Peyer's patch (tissue), 4 donors: Measurements from ENCODE around the gene RASL12. TPM values are rescaled to one million over a fixed set of nuclear protein-coding genes. Genes with fewer than 3 reads are reported as not detected.

ENCODE experiments used
- DNase-seq, 3 donors: peaks; one replicate each; pipeline ENCODE4 v3.0.0-alpha.2; 2017 to 2019
- H3K27ac ChIP-seq, 4 donors: fragments of 200-600 bp; sonication (generic); one replicate each; pipeline ENCODE4 v1.5.1; 2016 to 2019
- H3K27me3 ChIP-seq, 2 donors: fragments of 200-600 bp; sonication (generic); one replicate each; pipeline ENCODE4 v1.5.1; 2019
- H3K36me3 ChIP-seq, 3 donors: fragments of 200-600 bp; sonication (generic); one replicate each; pipeline ENCODE4 v1.5.1; 2016 to 2019
- H3K4me1 ChIP-seq, 4 donors: fragments of 200-600 bp; sonication (generic); one replicate each; pipeline ENCODE4 v1.5.1; 2016 to 2019
- H3K4me3 ChIP-seq, 4 donors: fragments of 200-600 bp; sonication (generic); 1 replicate in 3 of 4; 2 replicates in 1 of 4; pipeline ENCODE4 v1.5.1; 2016 to 2019; ENCODE audit warnings: mild to moderate bottlenecking in 1 of 4
- H3K9me3 ChIP-seq, 4 donors: fragments of 200-600 bp; sonication (generic); one replicate each; pipeline ENCODE4 v1.5.1; 2016 to 2019; ENCODE audit warnings: mild to moderate bottlenecking in 1 of 4
- CTCF ChIP-seq, 6 experiments: fragments of 450-650 bp in 4 of 6; fragments of 200-600 bp in 2 of 6; sonication (generic) in 1 of 6; IDR thresholded peaks; one replicate each; pipeline ENCODE4 v1.5.1; 2017 to 2019; ENCODE audit warnings: antibody characterized with exemption in 6 of 6, mild to moderate bottlenecking in 3 of 6, moderate library complexity in 1 of 6
- POLR2A ChIP-seq, 2 donors: fragments of 450-650 bp; IDR thresholded peaks; one replicate each; pipeline ENCODE4 v1.5.1; 2017; ENCODE audit warnings: antibody characterized with exemption in 2 of 2, mild to moderate bottlenecking in 2 of 2, moderate library complexity in 2 of 2
- total RNA-seq, 4 donors: library from RNA; depleted of rRNA; stranded (reverse); fragments of >200 nt; gene quantifications; one replicate each; pipeline ENCODE4 v1.1.0, GENCODE V29; 2016

The RASL12 gene
- total RNA-seq, 4 donors from 2014 or later, result 5.1 to 23.1 (median 8.5) TPM

- Histone ChIP-seq H3K27ac (peak overlapping the region in 3 of 4 donors; percentile 34 to 81 (median 58)), H3K36me3 (peaks cover 0 to 17% (median 0%) of the 10 kb centered on the region in 3 donors), H3K4me1 (peaks cover 4 to 33% (median 6%) of the 10 kb centered on the region in 4 donors)
These were observed 12.5 kb downstream of the RASL12 start for GRCh38 chr15:65055201-65055870.

GRCh38 chr15:65054333-65055200 lies 13.2 kb downstream of the RASL12 start:
- Histone ChIP-seq H3K36me3 (peaks cover 0 to 17% (median 0%) of the 10 kb centered on the region in 3 donors), H3K27ac (peak overlapping the region in 3 of 4 donors; percentile 34 to 81 (median 50))
- DNase-seq, result peak; percentile 51 to 86 (median 84)

More at GRCh38 chr15:65055201-65055870, 12.5 kb downstream of the RASL12 start:
- H3K9me3 ChIP-seq, result no peaks in the 10 kb centered on the region
- TF ChIP-seq CTCF (IDR thresholded peaks at IDR 0.05), result peak in 1 of 6 experiments; percentile 8
- TF ChIP-seq POLR2A (IDR thresholded peaks at IDR 0.05), result no peak
- H3K27me3 ChIP-seq, result no peaks in the 10 kb centered on the region
- H3K4me3 ChIP-seq, result no peak overlapping the region
- peak in 2 of 3 donors; percentile 82 to 89 for DNase-seq

GRCh38 chr15:65052956-65053355 lies 14.8 kb downstream of the RASL12 start:
- H3K36me3 ChIP-seq, result peaks cover 0 to 17% (median 0%) of the 10 kb centered on the region in 3 donors
- DNase-seq, result no peak
- no peak overlapping the region for H3K4me3 ChIP-seq
- H3K27me3 ChIP-seq, result no peaks in the 10 kb centered on the region
- H3K9me3 ChIP-seq, result no peaks in the 10 kb centered on the region
- H3K27ac ChIP-seq, result no peak overlapping the region
- peaks cover 4 to 43% (median 10%) of the 10 kb centered on the region in 4 donors for H3K4me1 ChIP-seq
- no peak for TF ChIP-seq CTCF (IDR thresholded peaks at IDR 0.05)
- no peak for TF ChIP-seq POLR2A (IDR thresholded peaks at IDR 0.05)

More at GRCh38 chr15:65054333-65055200, 13.2 kb downstream of the RASL12 start:
- TF ChIP-seq POLR2A (IDR thresholded peaks at IDR 0.05) (peak in 1 of 2 donors; percentile 22), CTCF (IDR thresholded peaks at IDR 0.05) (peak; percentile 28 to 94 (median 81))
- Histone ChIP-seq H3K4me1 (peaks cover 4 to 37% (median 8%) of the 10 kb centered on the region in 4 donors), H3K4me3 (no peak overlapping the region), H3K9me3 (no peaks in the 10 kb centered on the region), H3K27me3 (no peaks in the 10 kb centered on the region)

- H3K9me3 ChIP-seq, result no peaks in the 10 kb centered on the region
- no peak overlapping the region for H3K27ac ChIP-seq
- peaks cover 0 to 17% (median 0%) of the 10 kb centered on the region in 3 donors for H3K36me3 ChIP-seq
- H3K27me3 ChIP-seq, result no peaks in the 10 kb centered on the region
- peaks cover 3 to 35% (median 9%) of the 10 kb centered on the region in 4 donors for H3K4me1 ChIP-seq
- no peak for DNase-seq
- TF ChIP-seq POLR2A (IDR thresholded peaks at IDR 0.05), result no peak
- TF ChIP-seq CTCF (IDR thresholded peaks at IDR 0.05), result no peak
- no peak overlapping the region for H3K4me3 ChIP-seq
These were observed 16.5 kb downstream of the RASL12 start for GRCh38 chr15:65051266-65051665.

- Histone ChIP-seq H3K36me3 (peaks cover 0 to 17% (median 0%) of the 10 kb centered on the region in 3 donors), H3K4me3 (no peak overlapping the region), H3K9me3 (no peaks in the 10 kb centered on the region), H3K27ac (no peak overlapping the region), H3K27me3 (no peaks in the 10 kb centered on the region), H3K4me1 (peaks cover 0 to 27% (median 7%) of the 10 kb centered on the region in 4 donors)
- TF ChIP-seq POLR2A (IDR thresholded peaks at IDR 0.05), result no peak
- no peak for TF ChIP-seq CTCF (IDR thresholded peaks at IDR 0.05)
- no peak for DNase-seq
These were observed 17.5 kb downstream of the RASL12 start for GRCh38 chr15:65050270-65050669.
